Measurements from ENCODE around the gene CFAP73. TPM values are rescaled to one million over a fixed set of nuclear protein-coding genes. Genes with fewer than 3 reads are reported as not detected.
"Not testable (repeated sequence)": the region's sequence is repeated elsewhere in the genome, so short reads cannot be mapped to it uniquely, and the experiment has no call there.

CFAP73 gene
- total RNA-seq, 2 donors from 2014 or later: 0.99 TPM; not detected in 1

DNA sequence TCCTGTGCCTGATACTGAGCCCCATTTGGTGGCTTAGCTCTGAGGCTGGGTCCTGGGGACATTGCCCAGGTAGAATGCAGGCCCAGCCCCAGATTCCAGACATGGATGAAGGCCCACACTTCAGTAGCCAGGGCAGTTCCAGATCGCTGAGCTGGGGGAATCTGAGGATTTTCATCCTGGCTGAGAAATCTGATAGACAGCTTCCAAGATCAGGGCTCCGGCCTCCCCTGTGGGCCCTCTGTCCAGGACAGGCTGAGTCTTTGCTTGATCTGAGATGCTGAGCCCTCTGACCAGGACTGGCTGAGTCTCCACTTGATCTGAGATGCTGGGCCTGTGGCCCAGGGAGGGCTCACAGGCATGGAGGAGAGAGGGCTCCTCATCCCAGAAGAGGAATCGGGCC, 10.7 kb upstream of the CFAP73 start:
- ATAC-seq (no peak), DNase-seq (no peak)
- Histone ChIP-seq H3K4me3 (no peak overlapping the region), H3K36me3 (replicated peaks in 1 of 2; ENCODE audit: insufficient read depth in 1 of 2, low read depth in 2 of 2) (no peaks in the 10 kb centered on the region), H3K9me3 (no peaks in the 10 kb centered on the region), H3K4me1 (peaks cover 33% of the 10 kb centered on the region), H3K27ac (no peak overlapping the region), H3K27me3 (no peaks in the 10 kb centered on the region)
- intact Hi-C loops (cut with DNase I): no loop called here
- 82 to 84% methylated on average over 3 of the region's 3 CpGs for WGBS, 2 donors
- TF ChIP-seq, protein P1, sequence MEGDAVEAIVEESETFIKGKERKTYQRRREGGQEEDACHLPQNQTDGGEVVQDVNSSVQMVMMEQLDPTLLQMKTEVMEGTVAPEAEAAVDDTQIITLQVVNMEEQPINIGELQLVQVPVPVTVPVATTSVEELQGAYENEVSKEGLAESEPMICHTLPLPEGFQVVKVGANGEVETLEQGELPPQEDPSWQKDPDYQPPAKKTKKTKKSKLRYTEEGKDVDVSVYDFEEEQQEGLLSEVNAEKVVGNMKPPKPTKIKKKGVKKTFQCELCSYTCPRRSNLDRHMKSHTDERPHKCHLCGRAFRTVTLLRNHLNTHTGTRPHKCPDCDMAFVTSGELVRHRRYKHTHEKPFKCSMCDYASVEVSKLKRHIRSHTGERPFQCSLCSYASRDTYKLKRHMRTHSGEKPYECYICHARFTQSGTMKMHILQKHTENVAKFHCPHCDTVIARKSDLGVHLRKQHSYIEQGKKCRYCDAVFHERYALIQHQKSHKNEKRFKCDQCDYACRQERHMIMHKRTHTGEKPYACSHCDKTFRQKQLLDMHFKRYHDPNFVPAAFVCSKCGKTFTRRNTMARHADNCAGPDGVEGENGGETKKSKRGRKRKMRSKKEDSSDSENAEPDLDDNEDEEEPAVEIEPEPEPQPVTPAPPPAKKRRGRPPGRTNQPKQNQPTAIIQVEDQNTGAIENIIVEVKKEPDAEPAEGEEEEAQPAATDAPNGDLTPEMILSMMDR (IDR thresholded peaks at IDR 0.05): no peak
- no peak for TF ChIP-seq POLR2A (IDR thresholded peaks at IDR 0.05)

DNA sequence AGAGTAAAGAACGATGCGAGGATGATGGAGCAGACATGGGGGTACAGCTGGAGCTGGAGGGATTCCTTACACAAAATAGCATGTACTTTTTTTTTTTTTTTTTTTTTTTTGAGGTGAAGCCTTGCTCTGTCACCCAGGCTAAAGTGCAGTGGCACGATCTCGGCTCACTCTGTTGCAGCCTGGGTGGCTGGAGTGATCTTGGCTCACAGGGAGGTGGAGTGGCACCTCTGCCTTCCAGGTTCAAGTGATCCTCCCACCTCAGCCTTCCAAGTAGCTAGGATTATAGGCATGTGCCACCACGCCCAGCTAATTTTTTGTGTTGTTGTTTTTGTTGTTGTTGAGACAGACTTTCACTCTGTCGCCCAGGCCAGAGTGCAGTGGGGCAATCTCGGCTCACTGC, 8.8 kb upstream of the CFAP73 start:
- 71 to 75% methylated on average over 7 of the region's 7 CpGs for WGBS, 2 donors
- H3K4me3 ChIP-seq: no peak overlapping the region
- TF ChIP-seq POLR2A (IDR thresholded peaks at IDR 0.05): no peak
- TF ChIP-seq, protein P1 (IDR thresholded peaks at IDR 0.05): no peak

DNA sequence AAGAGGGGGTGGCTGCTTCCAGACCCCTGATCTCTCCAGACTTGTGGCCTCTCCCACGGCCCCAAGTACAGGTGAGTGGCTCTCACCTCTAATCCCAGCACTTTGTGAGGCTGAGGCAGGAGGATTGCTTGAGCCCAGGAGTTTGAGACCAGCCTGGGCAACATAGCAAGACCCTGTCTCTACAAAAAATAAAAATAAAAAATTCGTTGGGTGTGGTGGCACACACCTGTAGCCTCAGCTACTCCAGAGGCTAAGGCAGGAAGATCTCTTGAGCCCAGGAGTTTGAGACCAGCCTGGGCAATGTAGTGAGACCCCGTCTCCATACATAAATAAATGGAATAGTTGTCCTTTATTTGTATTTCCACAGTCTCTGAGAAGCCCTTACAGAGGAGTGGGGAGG, 7.8 kb upstream of the CFAP73 start:
- H3K9me3 ChIP-seq; H3K27me3 ChIP-seq; H3K36me3 ChIP-seq (replicated peaks in 1 of 2; ENCODE audit: insufficient read depth in 1 of 2, low read depth in 2 of 2); DNase-seq; ATAC-seq; H3K4me3 ChIP-seq; intact Hi-C loops (cut with DNase I): not testable (repeated sequence)
- H3K27ac ChIP-seq: peak overlapping the region; percentile 42 to 80 (median 76)
- H3K4me1 ChIP-seq: peaks cover 13% of the 10 kb centered on the region
- 68 to 78% methylated on average over 3 of the region's 3 CpGs for WGBS, 2 donors

More for the DNA sequence above, 8.8 kb upstream of the CFAP73 start:
- Histone ChIP-seq H3K36me3 (replicated peaks in 1 of 2; ENCODE audit: insufficient read depth in 1 of 2, low read depth in 2 of 2) (no peaks in the 10 kb centered on the region), H3K27ac (peak overlapping the region in 2 of 4 donors; percentile 72 to 80), H3K27me3 (no peaks in the 10 kb centered on the region), H3K4me1 (peaks cover 17% of the 10 kb centered on the region), H3K9me3 (no peaks in the 10 kb centered on the region)
- DNase-seq: no peak
- no peak for ATAC-seq
- intact Hi-C loops (cut with DNase I): no loop called here

DNA sequence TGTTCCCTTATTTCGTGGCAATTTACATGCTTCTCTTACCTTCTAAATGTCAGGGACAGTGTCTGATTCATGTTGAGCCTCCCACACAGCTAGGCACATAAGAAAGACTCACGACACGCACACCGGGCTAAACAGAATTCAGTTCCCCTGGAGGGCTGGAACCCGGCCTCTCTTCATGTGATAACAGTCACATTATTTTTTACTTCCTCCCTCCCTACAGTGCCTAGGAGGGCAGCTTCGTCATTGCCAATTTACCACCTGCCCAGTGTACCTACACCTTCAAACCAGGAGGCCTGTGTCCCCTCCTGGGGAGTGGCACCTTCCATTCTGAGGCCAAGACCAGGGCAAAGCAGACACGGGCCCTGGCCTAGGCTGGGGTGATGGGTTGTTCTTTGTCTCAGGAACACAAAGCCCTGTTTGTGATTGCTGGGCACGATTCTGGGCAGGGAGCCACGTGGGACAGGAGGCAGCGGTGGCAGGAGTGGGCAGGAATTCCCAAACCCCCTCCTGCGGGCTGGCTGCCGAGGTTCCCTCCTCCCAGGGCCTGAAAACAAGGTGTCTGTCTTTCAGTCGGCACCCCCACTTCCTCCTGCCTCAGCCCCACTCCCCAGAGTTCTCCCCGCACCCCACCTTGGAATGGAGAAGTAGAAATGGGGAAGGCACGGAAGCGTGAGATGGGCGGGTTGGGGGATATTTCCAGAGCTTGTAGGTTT, 7.2 kb upstream of the CFAP73 start:
- Histone ChIP-seq H3K27ac (peak overlapping the region; percentile 42 to 80 (median 76)), H3K9me3 (no peaks in the 10 kb centered on the region), H3K4me3 (no peak overlapping the region), H3K27me3 (no peaks in the 10 kb centered on the region), H3K4me1 (peaks cover 13% of the 10 kb centered on the region), H3K36me3 (replicated peaks in 1 of 2; ENCODE audit: insufficient read depth in 1 of 2, low read depth in 2 of 2) (no peaks in the 10 kb centered on the region)
- peak; percentile 72 to 86 (median 83) for DNase-seq
- ATAC-seq: peak; percentile 91
- 38 to 57% methylated on average over 12 to 17 of the region's 17 CpGs for WGBS, 2 donors
- peak in 2 of 3 donors; percentile 15 to 34 for TF ChIP-seq POLR2A (IDR thresholded peaks at IDR 0.05)
- TF ChIP-seq, protein P1 (IDR thresholded peaks at IDR 0.05): no peak
- intact Hi-C loops (cut with DNase I): no loop called here

DNA sequence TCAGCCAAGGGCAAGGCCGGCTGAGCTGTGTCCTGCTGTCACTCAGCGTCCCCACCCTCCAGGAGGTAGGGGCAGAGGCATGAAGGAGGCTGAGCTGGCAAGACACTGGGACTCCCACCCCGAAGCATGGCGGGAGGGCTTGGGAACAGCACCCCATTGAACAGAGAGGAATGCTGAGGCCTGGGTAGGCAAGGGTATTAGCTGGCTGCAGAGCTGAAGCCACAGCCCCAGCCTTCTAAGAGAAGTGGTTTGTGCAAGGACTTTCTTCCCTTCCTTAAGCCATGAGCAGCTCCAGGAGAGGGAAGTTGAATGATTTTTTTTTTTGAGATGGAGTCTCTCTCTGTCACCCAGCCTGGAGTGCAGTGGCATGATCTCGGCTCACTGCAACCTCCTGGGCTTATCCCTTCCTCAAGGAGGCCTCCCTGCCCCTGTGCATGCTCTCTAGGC, 6.6 kb upstream of the CFAP73 start:
- DNase-seq: no peak
- H3K4me1 ChIP-seq: peaks cover 13% of the 10 kb centered on the region
- no peak for TF ChIP-seq POLR2A (IDR thresholded peaks at IDR 0.05)
- TF ChIP-seq, protein P1 (IDR thresholded peaks at IDR 0.05): no peak
- H3K9me3 ChIP-seq: no peaks in the 10 kb centered on the region
- intact Hi-C loops (cut with DNase I): no loop called here
- H3K27me3 ChIP-seq: no peaks in the 10 kb centered on the region
- H3K27ac ChIP-seq: peak overlapping the region; percentile 25 to 80 (median 76)
- no peaks in the 10 kb centered on the region for H3K36me3 ChIP-seq (replicated peaks in 1 of 2; ENCODE audit: insufficient read depth in 1 of 2, low read depth in 2 of 2)
- ATAC-seq: no peak
- 51 to 57% methylated on average over 5 of the region's 5 CpGs for WGBS, 2 donors
- H3K4me3 ChIP-seq: no peak overlapping the region

Measured in body of pancreas (tissue), 4 donors.